CD4-positive, alpha-beta T cell treated with Interleukin-6 at 100 ng/mL for 8 hours (primary cell): ENCODE measurements around the gene RXFP4.
"Not testable (repeated sequence)": the region's sequence is repeated elsewhere in the genome, so short reads cannot be mapped to it uniquely, and the experiment has no call there.

Experiments used
- DNase-seq: peaks from one replicate; pipeline ENCODE4 v3.0.0-alpha.2; 2020; ENCODE audit warnings: mixed read lengths, low spot score

RXFP4 gene, protein sequence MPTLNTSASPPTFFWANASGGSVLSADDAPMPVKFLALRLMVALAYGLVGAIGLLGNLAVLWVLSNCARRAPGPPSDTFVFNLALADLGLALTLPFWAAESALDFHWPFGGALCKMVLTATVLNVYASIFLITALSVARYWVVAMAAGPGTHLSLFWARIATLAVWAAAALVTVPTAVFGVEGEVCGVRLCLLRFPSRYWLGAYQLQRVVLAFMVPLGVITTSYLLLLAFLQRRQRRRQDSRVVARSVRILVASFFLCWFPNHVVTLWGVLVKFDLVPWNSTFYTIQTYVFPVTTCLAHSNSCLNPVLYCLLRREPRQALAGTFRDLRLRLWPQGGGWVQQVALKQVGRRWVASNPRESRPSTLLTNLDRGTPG

DNA sequence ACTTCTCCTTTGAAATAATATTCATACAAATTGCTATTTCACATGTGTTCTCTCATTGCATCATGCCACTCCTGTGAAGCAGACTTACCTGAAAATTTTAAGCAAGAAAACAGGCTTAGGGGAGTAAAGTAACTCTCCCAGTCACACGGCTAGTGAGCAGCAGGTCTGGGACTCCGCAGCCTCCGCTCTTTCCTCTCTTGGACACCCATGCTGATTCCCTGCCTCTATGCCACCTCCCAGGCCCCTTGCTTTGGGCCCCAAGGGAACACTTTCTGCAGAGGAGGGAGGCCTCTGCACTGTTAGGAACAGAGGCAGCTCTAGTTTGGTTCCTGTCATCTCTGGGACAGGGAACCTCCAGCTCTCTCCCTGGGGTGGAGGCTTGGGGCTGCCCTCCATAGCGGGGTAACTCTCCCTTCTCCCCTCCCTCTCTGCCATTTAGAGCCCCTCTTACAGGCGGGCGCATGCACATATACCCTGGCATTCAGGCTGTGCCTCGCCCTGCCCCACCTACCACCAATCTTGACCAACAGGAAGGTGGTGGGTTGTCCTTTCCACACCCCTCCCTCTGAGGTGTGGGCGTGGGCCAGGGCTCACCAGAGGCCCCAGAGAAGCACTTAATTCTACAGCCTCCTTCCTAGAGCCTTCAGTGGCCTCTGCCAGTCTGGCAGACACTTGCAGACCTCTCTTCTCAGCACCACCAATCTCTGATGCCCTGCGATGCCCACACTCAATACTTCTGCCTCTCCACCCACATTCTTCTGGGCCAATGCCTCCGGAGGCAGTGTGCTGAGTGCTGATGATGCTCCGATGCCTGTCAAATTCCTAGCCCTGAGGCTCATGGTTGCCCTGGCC is at the start of gene RXFP4:
Gene RXFP4, plus strand, starts transcription at position 646 of the 852 bp plus-strand sequence. Its CDS starts 72 bp downstream, at position 718.
- DNase-seq, result no peak

DNA sequence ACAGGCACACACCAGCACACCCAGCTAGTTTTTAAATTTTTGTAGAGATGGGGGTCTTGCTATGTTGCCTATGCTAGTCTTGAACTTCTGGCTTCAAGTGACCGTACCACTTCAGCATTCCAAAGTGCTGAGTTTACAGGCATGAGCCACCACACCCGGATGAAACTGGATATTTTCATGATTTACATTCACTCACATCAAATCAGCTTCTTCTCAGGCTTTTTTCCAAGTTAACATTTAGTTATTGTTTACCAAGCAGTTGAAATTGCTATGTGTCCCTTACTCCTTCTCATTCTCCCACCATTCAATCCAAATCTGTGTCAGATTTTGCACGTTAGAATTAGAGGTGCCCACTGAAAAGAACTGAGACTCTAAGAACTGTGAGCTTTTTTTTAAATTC is 48.6 kb upstream of the RXFP4 start:
- no peak for DNase-seq

DNA sequence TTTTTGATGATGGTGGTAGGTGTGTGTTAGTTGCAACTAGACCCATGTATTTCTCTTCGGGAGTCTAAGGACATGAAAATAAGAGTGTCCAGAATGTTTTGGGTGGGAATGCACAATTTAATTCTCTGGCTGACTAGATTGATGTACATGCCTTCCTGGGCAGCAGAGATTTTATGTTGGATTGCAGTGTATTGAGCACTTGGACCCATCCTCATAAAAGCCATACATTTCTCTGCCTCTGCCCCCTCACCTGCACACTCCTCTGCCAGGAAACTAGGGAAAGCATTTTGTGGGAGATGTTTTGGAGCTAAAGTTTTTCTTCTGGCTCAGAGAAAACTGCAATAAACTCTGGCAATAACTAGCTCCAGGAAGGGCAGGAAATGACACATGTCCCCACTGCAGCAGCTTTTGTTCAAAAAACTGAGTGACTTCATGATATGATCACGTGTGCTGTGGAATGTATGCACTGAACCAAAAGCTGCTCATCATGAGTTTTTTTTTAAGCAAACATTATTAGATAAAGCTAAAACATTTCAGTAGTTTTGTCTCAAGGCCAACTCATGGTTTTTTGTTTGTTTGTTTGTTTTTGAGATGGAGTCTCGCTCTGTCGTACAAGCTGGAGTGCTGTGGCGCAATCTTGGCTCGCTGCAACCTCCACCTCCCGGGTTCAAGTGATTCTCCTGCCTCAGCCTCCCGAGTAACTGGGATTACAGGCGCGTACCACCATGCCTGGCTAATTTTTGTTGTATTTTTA is 47.9 kb upstream of the RXFP4 start:
- DNase-seq, result peak; percentile 40

DNA sequence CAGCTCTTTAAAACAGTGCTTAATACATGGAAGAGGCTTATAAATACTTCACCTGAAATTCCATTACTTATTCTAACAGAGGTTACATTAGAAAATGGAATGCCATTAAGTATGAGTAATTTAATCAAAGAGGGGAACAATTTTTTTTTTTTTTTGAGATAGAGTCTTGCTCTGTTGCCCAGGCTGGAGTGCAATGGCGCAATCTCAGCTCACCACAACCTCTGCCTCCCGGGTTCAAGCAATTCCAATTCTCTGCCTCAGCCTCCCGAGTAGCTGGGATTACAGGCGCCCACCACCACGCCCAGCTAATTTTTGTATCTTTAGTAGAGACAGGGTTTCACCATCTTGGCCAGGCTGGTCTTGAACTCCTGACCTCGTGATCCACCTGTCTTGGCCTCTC is 45.8 kb upstream of the RXFP4 start:
- not testable (repeated sequence) for DNase-seq

DNA sequence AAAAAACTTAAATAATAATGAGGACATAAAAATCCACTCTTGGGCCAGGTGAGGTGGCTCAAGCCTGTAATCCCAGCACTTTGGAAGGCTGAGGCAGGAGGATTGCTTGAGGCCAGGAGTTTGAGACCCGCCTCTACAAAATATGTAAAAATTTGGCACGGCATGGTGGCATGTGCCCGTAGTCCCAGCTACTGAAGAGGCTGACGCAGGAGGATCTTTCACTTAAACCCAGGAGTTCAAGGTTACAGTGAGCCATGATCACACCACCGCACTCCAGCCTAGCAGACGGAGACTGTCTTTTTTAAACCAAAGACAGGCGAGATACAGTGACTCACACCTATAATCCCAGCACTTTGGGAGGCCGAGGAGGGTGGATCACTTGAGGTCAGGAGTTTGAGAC is 45.0 kb upstream of the RXFP4 start:
- DNase-seq, result not testable (repeated sequence)

DNA sequence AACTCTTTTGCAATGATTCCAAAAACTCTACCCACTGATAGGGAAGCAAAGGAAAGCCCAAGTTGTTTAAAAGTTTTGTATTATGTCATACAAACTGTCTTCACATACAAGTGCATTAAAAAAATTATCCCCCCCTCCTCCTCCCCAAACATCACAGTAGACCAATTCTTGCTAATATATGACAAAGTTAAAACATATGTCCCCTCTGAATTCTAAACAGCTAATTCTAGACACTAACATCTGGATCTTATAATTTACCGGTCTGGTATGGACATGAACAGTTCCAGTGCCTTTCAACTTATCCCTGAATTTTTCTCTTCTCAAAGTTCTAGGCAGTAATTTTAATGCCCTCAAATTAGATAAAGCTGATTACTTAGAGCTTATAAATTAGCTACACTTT is 43.7 kb upstream of the RXFP4 start:
- DNase-seq, result no peak

DNA sequence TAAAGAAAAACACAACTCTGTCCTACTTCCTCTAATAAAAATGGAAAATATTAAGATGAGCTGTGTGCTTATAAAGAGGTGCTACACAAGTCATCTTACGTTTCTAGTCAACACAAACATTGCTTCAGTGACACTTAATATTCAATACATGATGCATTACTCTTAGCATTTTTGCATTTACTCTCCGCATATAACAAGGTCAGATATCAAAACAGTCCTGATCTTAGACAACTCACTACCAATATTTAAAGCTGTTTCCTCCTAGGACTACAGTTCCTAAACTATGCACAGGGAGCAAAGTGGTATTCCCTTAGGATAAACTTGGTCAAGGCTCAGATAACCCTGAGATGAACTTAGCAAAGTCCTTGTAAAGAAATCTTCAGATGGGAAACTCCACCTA is 42.5 kb upstream of the RXFP4 start:
- no peak for DNase-seq

DNA sequence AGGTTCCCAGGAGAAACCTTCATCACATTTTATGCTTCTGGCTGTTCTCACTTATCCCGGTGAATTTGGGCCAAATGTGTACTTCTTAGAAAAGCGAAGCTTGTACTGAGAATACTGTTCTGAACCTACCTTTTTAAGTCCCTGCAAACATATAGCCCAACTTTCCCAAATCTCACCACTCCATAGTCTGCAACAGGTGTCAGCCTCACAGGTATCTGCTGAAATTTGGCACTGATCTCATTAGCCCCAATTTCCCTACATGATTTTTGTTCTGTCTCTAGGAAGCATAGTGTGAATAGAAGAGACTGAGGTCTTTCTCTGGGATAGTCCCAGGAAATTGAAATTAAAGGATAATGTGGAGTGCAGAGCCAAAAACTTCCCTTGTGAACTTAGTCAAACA is 41.8 kb upstream of the RXFP4 start:
- DNase-seq, result no peak

DNA sequence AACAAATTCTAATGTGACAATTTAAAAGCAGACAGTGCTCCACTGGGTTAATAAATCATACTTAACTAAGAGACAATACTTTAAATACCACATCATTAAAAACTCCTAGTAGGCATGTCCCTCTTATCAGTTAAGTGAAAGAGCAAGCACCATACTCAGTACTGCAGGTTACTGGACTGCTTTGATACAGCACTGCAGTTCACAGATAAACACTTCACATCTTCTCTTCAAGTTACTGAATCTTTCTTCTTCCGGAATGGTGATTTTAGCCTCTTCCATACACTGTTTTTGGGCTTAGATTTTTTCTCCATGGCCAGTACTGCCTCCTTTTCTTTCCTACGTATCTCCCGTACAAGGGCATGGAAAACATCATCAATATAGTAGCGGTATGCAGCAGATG is 41.3 kb upstream of the RXFP4 start:
- DNase-seq, result no peak

DNA sequence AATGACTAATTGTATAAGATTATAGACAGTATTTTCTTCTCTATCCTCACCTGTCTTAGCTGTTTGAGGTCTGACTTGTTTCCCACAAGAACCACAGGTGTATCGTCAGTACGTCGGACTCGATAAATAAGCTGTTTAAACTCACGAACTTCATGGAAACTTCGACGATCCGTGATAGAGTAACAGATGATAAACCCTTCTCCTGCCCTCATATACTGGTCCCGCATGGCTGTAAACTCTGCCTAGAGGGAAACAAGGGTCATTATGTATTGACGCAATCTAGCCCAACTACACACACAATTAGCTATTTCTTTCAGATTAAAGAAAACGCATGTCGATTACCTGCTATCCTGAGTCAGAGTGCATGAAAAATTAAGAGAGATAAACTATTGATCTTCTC is 37.2 kb upstream of the RXFP4 start:
- DNase-seq, result no peak

DNA sequence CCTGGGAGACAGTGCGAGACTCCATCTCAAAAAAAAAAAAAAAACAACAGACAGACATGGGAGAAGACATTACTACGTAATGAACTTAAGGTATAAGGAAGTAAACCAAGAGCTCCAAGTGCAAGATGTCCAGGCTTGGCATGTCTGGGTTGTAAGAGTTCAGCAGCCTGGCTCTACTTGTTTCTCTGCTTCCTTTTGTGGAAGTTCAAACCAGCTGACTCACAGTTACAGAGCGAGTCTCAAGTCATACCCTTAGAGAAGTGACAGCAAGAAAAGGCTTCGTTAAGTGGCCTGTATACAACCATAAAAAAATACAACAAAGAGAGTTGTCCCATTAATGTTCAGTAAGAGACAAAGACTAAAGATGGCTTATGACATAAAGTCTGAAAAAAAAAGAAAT is 31.5 kb upstream of the RXFP4 start:
- peak; percentile 10 for DNase-seq

DNA sequence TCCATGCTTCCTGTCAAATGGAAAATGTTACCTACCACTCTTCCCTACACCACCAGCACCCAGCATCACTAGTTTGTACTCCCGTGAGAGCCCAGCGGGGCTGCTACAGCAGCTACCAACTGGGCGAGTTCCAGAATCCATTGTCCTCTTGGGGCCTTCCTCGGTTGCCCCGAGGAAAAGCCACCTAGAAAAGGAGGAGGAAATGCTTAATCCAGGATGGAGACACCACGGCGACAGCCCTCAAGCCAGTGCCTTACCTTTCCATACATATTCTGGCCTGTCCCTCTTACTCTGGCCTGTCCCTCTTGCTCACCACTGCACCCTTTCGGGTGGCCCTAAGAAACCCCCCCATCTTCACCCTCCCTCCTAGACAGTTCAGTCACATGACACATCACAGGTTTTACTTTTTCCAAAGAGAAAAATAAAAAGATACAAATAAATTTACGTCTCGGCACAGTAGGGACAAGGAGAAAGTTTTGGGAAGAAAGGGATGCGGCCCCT is 30.8 kb upstream of the RXFP4 start:
- no peak for DNase-seq

DNA sequence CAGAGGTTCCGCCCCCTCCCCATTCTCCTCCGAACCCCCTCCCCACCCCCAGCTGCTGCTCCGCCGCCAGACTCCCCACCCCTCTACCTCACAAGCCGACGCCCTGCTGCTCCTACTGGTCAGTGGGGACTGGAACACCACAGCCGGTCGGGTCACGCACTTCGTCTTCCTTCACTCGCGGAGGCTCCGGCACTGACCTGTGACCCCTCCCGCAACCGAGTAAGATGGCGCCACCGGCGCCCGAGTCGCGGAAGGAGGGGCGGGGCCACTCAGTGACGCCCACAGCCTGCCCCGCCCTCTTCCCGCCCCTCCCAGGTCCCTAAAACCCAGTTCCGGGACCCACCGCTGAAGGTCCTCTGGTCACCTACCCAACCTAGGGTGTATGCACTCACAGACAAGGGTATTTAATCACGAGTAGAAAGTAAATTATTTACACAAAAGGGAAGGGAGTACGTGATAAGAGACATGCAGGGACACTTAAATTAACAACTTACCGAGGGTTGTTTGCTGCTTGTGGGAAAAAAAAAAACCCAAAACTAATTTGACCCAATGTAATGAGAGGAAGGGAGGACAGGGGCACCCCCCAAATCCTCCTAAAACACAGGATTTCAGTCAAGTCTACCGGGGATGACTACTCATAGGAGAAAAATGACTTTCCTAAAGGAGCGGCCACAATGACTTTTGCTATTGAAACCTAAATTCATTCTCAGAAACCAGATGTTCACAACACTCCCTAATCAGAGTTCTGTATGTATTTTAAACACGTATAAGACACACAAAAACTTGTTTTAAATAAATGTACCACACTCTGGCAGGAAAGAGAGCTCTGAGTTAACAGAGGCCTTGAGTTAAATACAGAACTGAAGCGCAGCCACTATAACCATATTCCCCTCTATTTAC is 30.0 kb upstream of the RXFP4 start, which contains the start of gene RIT1:
Gene RIT1, minus strand, starts transcription at position 194 of the 900 bp plus-strand sequence. CDS start 588 bp downstream, outside the sequence.
- peak; percentile 81 for DNase-seq

DNA sequence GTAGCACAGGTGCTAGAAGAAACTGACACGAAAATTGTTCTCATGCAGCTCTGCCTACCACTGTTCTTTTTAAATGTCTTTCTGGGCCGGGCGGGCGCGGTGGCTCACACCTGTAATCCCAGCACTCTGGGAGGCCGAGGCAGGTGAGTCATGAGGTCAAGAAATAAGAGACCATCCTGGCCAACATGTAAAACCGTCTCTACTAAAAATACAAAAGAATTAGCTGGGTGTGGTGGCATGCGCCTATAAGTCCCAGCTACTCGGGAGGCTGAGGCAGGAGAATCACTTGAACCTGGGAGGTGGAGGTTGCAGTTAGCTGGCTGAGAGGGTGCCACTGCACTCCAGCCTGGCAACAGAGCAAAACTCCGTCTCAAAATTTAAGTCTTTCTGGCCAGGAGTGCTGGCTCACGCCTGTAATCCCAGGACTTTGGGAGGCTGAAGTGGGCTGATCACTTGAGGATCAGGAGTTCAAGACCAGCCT is 29.3 kb upstream of the RXFP4 start:
- no peak for DNase-seq

DNA sequence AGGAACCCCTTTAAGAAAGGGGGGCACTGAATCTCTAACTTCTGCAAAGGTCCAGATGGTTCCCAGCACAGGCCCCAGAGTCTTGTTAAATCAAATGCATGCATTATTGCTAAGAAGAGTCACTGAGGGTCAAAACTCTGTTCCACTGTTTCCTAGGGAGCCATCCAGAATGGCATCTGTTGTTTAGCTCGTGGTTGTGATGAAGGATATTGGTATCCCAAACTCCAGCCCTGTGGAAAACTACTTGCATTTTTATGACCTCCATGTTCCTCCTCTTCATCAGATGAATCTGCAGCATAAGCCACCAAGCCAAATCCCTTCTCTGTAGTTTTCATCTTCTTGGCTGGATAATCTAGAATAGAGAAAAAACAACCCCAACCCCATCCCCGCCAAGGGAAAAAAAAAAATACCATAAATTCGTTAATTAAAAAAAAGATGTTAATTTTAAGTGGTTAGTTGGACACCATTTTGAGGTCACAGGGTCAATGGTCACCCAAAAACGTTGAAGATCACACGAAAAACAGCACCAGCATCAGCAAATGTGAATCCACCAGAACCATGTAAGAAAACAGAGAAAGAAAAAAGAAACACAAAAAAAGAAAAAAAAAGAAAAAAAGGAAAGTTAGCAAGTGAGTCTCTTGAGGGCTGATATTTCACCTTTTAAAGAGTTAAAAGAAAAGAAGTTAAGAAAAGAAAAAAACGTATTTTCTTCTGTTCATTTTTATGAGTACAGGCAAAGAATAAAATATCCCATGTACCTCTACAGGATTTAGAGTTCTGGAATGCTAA is 27.3 kb upstream of the RXFP4 start:
- DNase-seq, result no peak

DNA sequence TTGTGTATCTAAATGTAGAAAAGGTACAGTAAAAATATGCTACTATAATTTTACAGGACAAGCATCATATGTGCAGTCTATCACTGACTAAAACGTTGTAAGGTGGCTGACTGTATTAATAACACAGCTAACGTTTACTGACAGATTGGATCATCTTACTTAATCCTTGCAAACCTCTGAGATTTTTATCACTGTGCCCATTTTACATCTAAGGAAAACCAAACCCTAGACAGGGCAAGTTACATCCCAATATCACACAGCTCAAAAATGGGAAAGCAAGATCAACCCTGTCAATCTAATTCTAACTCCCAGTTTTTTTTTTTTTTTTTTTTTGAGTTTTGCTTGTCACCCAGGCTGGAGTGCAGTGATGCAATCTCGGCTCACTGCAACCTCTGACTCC is 22.8 kb upstream of the RXFP4 start:
- DNase-seq, result no peak

DNA sequence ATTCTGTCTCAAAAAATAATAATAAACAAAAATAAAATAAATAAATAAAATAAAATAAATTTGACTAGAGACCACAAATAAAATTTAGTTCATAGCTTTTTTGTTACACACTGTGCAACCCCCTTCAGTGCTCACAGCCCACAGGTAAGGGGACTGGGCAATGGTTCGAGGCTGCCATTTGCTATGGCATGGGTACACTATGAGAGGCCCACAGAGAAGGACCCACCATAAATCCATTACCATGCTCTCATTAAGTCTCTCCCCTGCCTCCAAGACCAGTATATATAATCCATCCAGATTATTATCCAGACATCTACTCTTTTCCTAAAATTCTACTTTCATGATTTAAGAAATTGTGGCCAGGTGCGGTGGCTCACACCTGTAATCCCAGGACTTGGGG is 21.6 kb upstream of the RXFP4 start:
- no peak for DNase-seq

DNA sequence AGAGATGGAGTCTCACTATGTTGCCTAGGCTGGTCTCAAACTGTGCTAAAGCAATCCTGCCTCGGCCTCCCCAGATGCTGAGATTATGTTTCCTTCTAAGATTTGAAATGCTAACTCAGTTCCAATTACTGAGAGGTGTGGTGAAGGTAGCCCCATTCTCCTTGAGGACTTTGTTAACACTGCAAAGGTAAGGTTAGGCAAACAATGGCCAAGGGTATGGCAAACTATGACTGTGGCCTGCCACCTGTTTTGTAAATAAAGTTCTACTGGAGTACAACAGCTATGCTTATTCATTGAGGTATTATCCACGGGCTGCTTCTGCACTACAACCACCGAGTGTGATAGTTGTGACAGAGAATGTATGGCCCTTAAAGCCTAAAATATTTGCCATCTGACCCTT is 20.7 kb upstream of the RXFP4 start:
- DNase-seq, result no peak

DNA sequence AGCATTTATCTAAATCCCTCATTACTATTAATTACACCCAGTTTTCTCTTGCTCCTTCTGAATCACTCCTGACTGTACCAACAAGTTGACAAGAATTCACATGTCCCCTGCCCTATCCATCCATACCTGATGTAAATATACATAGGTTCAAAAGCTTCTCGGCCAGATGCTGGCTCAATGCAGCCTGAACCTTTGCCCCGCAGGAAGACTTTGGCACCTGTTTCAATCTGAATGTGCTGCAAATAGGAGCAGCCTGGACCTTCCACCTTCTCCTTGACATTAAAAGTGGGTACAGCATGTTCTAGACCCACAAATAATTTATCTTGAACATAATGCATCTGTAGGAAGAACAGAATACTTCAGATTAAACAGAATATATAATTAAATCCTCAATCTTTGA is 15.9 kb upstream of the RXFP4 start:
- no peak for DNase-seq

DNA sequence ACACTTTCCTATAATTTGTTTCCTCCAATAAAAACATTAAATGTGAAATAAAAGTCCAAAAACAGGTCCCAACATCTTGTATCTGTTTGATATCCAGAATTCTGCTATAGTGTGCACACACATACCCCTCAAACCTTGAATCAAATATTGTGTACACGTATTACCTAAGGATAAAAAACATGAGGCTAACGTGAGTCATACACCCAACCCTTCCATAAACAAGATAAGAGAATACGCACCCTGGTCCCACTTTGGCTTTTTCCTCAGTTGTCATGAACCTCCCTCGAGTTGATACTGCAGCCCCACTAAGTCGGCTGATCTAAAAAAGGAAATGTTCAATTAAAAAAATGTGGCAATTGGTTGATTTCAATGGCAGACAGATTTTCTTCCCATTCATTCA is 12.4 kb upstream of the RXFP4 start:
- no peak for DNase-seq
